Ureter (tissue), 1 donor: Measurements from ENCODE around the gene SYT13. TPM values are rescaled to one million over a fixed set of nuclear protein-coding genes. Genes with fewer than 3 reads are reported as not detected.

Experiments
- DNase-seq: peaks from one replicate; pipeline ENCODE4 v3.0.0-alpha.2; 2020; ENCODE audit warnings: low spot score
- total RNA-seq: library from RNA; stranded (reverse); gene quantifications from one replicate; pipeline ENCODE4 v1.2.4, GENCODE V29; 2023
- donor health status: DM: yes; HTN: yes; CAD: no.

SYT13 gene
- total RNA-seq, 1 donor from 2014 or later, result not detected

DNA sequence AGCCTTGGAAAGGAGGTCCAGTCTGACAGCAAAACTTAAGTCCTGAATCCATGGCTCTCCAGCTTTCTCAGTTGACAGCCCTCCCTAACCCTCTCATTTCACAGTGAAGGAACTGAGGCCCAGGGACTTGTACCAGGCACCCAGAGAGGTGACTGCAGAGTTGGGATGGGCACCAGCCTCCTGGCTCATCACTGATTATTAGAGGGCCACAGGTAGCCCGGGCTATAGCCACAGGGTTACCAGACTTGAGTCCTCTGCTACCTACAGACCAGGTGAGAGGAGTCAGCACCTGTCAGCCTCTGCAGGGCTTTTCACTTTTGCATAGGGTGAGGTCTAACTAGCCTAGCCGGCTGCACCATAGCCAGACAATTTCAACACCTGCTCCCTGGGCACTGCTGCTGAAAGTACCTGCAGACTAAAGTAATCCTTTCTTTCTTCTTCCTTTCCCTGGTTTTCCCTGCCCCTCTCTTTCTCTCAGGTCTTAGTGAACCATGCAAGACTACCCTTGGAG lies 37.6 kb downstream of the SYT13 start:
- no peak for DNase-seq

DNA sequence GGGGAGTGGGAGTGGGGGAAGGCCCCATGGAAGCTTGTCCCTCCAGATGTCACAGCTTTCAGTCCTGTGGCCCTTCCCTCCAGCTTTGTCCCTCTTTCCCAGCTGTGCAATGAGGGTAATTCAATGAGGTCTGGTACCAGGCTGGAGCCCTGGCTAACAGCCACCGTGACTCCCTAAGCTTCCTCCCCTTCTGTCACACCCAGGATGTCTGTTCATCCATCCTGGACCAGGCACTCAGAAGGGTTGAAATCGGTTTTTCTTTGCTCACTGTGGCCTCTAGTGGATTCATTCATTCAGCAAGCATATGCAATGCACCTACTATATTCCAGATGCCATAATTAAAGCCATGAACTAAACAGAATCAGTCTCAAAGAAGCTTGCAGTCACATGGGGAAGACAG lies 38.7 kb downstream of the SYT13 start:
- no peak for DNase-seq

GRCh38 chr11:45246241-45246640 lies 39.9 kb downstream of the SYT13 start:
- no peak for DNase-seq

DNA sequence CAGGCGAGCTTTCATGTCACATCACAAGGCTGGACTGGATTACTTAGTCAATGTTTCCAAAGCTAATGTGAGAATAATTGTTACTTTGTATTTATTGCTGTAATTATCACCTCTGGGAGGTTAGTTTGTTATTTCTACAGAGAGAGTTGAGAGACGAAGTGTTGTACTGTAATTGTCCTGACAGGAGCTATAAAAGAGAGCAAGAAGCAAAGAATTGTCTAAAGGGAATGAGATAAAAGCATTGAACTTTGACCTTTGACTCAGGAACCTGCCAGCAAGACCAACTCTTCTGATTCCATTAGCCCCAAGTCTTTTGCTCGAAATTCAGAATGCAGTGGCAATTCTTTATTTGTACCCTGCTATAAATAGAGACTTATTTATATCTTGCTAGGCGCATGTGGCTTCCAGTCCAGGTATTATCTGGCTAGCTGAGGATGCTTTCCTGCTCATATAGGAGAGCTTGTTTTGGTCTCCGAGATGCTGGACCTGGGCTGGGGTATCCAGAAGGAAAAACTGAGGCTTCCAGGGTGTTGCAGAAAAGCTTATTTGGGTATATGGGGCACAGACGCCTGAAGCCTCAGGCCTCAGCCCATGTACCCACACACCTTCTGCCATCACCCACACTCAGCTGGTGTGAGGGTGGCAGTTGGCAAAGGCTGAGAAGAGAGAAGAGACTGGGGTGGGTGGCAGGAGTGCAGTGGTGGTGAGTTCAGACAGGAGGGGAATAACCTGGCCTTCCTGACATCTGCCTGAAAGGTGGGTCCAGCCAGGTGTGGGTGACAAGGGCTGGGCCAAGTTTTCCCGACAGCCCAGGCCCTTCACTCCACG lies 40.7 kb downstream of the SYT13 start:
- no peak for DNase-seq

DNA sequence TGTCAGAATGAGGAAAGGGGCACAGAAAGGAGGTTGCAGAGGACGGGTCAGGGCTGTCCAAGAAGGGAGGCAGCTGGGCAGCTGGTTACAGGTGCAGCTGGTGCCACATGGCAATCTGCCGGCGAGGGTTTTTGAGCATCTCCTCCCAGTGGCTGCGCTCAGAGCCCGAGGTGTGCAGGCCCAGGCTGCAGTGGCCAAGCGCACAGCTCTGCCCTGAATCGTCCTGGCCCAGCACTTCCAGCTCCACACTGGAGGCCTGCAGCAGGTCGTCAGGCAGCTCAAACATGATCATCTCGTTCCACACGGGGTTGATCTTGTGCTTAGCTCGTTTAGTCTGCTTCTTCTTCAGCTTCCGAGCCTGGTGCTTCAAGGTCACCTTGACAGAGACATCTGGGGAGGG lies 42.2 kb downstream of the SYT13 start:
- DNase-seq, result no peak

DNA sequence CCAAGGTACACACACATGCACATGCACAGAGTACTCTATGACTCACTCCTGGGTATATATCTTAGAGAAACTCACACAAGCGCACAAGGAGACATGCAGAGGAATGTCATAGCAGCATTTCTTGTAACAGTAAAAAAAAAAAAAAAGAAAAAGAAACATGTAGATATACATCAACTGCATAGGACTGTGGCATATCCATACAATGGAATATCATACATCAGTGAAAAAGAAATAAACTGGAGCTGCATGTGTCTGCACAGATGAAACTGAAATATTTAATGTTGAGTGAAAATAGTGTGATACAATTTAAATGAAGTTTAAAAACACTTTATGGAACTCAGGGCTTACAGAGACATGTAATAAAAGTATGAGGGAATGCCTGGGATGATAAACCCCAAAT lies 46.4 kb downstream of the SYT13 start:
- DNase-seq, result no peak

DNA sequence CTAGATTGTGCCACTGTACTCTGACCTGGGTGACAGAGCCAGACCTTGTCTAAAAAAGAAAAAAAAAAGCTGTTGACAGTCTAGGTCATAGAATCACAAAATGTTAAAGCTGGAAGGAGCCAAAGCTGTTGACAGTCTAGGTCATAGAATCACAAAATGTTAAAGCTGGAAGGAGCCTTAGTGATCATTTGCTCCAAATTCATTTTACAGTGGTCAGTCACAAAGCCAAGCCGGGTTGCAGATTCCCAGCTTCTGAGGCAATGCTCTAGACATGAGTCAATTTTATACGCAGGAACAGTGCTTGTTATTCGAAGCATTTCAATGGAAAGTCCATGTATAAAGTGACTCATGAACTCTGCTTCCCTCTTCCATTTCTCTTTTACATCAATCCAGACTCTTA lies 47.4 kb downstream of the SYT13 start:
- DNase-seq, result no peak

- DNase-seq, result no peak
These were observed 48.3 kb downstream of the SYT13 start for GRCh38 chr11:45237711-45238315.

- no peak for DNase-seq
These were observed 51.7 kb downstream of the SYT13 start for GRCh38 chr11:45234306-45235006.

DNA sequence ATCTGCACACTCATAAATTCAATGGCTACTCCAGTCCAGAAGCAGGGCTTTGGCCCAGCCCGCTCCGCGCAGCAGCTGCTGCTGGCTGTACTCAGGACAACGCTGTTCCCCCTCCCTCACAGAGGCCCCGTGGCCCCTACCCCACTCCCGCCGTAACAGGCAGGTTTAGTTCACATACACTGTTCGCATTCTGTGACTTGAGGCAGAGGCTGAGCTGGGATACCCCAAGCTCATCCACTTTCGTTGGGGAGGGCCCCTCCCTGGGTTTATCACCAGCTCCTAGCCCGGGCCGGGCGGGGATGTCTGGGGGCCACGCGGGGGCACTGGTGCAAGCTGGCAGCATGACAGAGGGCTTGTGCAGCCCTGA lies 52.4 kb downstream of the SYT13 start:
- DNase-seq, result no peak

DNA sequence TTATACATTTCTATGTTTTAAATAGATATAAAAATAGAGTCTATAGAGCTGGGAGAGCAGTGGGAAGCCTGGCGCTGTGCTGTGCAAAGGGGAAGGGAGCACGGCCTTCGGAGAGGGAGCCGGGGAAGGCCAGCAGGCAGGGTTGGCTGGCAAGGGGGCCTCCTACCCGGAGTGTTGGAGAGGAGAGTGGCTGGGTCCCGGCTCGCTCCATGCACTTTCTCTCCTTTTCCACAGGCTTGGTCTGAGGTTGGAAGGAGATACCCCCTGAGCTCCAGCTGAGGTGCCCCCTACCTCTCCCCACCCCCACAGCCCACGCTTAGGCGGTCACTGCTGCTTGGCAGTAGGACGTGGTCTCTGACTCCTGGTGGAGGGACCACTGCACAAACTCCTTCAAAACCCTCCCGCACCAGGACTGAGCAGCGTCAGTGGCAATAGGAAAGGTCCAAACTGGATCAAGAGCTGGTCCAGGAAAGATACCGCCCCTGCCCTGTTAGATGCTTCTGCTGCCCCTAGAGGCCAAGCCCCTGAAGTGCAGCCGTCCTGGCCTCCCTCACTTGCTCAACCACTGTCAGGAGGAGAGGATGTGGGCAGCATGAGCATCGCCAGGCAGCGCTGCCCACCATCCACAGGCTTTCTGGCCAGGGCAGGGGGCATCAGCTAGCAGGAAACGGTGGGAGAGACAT lies 52.9 kb downstream of the SYT13 start:
- peak; percentile 72 for DNase-seq

- no peak for DNase-seq
These were observed 53.6 kb downstream of the SYT13 start for GRCh38 chr11:45232341-45233080.

DNA sequence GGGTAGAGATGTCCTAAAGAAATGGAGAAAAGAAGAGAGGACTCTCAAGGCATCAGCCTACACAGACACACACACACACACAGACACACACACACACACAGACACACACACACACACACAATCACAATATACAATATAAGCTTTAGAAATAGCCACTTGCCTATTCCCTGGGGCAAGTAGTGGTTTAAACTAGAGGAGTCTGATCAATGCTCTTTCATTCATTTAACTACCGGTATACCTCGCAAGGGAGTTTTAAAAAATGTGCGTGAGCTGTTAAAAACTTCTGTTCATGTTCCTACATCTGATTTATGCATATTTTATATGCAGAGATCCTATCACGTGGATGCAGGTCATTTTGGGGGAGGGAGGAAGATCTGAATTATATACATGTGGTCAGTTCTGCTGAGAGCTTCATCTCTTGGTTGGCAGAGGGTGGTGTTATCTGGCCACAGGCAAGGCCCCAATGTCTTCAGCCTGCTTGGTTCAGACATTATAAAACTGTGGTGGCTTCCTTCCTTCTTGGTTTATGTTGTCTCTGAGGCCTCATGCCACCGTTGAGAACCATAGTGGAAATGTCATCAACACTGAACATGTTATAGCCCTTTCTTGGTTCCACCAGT lies 56.6 kb downstream of the SYT13 start:
- DNase-seq, result no peak

DNA sequence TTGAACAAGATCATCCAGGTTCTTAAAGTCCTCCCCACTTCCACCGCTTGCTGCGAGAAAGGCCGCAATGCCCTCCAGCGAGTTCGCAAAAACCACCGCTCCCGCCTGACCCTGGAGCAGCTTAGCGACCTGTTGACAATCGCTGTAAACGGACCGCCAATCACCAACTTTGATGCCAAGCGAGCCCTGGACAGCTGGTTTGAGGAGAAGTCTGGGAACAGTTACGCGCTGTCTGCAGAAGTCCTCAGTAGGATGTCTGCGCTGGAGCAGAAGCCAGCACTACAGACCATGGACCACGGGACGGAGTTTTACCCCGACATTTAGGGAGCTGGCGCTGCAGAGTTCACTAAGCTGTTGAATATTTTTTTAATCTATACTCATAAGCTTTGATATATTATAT lies 58.3 kb downstream of the SYT13 start:
- no peak for DNase-seq

GRCh38 chr11:45226901-45227300 lies 59.2 kb downstream of the SYT13 start:
- no peak for DNase-seq

GRCh38 chr11:45225961-45226871 lies 59.9 kb downstream of the SYT13 start:
- no peak for DNase-seq

DNA sequence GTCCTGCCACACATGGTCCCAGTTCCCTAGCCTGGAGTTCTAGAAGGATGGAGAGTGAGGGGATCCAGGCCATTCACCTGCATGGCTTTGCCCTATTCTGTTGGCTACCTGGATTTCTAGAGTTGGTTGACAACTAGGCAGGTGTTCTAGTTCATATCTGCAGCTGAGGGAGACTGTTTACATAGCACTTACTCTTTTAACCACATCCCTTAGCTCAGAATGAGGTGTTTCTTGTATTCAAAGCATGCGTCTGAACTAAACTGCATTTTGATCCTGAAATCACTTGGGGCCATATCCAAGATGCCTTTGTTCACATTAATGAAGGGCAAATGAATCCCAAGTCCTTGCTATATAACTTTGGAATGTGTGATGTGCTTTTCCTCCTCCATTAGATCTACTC lies 60.9 kb downstream of the SYT13 start:
- no peak for DNase-seq

GRCh38 chr11:45224766-45225165 lies 61.4 kb downstream of the SYT13 start:
- no peak for DNase-seq

GRCh38 chr11:45223496-45223895 lies 62.6 kb downstream of the SYT13 start:
- no peak for DNase-seq

- DNase-seq, result no peak
These were observed 66.7 kb downstream of the SYT13 start for GRCh38 chr11:45219411-45219810.
